HepG2 (cell line): ENCODE data around the gene MRPL43. TPM values are rescaled to one million over a fixed set of nuclear protein-coding genes. Genes with fewer than 3 reads are reported as not detected.

Source experiments
- ATAC-seq: fragments of 200-7000 bp; cut with Tn5 transposase; 3 replicates; pipeline ENCODE4 v1.9.1; 2020; ENCODE audit warnings: mild to moderate bottlenecking, moderate library complexity
- BruUV-seq: library from RNA; stranded (reverse); fragments of 400-500 nt; replicated peaks from 2 replicates; lab custom pipeline; 2021; lab: Mats Ljungman, UMichigan
- CTCF ChIA-PET: fragments of 300-600 bp; formaldehyde crosslinking; extraction: SDS; loops from one replicate; lab custom pipeline; 2021; ENCODE audit warnings: low total read pairs, inconsistent platforms, low intra/inter-chr PET ratio; lab: Yijun Ruan, JAX
- POLR2A ChIA-PET: fragments of 350-600 bp; sonication (Branson Sonifier 250); formaldehyde crosslinking; loops from one replicate; lab custom pipeline; 2020; ENCODE audit warnings: antibody characterized with exemption, inconsistent platforms; lab: Yijun Ruan, JAX
- DNase-seq: peaks from one replicate; pipeline ENCODE4 v3.0.0-alpha.2; 2015; ENCODE audit warnings: low spot score
- FAIRE-seq: peaks from 3 replicates; lab custom pipeline; 2011; peaks lifted over from hg19 to GRCh38; lab: Jason Lieb, UNC
- H2AFZ ChIP-seq: one replicate; pipeline ENCODE4 v1.6.1; 2011; ENCODE audit warnings: low read length, inconsistent platforms
- H3K27ac ChIP-seq: fragments of 300-600 bp; 3 replicates; pipeline ENCODE4 v1.8.0; 2011; ENCODE audit warnings: mixed run types, mild to moderate bottlenecking, mixed read lengths, low read length, inconsistent platforms; ENCODE audit not compliant: insufficient read depth; ENCODE audit errors: extremely low read length
- H3K27me3 ChIP-seq, 2 experiments: fragments of 200-600 bp in 1 of 2; 2 replicates in 1 of 2; 3 replicates in 1 of 2; pipeline versions ENCODE4 v1.6.0 to v1.8.0; 2011; ENCODE audit warnings: low read length in 2 of 2, mild to moderate bottlenecking in 2 of 2, moderate library complexity in 2 of 2, inconsistent platforms in 1 of 2; ENCODE audit not compliant: insufficient read depth in 2 of 2, control insufficient read depth in 1 of 2
- H3K36me3 ChIP-seq, 2 experiments: fragments of 200-600 bp in 1 of 2; replicated peaks in 1 of 2; 2 replicates in 1 of 2; 3 replicates in 1 of 2; pipeline versions ENCODE4 v1.5.1 to v1.8.0; 2011; ENCODE audit warnings: low read length in 2 of 2, inconsistent platforms in 1 of 2; ENCODE audit not compliant: insufficient read depth in 2 of 2, control insufficient read depth in 1 of 2
- H3K4me1 ChIP-seq: 2 replicates; pipeline ENCODE4 v1.5.1; 2012; ENCODE audit warnings: low read length, inconsistent platforms; ENCODE audit not compliant: insufficient read depth
- H3K4me2 ChIP-seq: 2 replicates; pipeline ENCODE4 v1.6.0; 2011; ENCODE audit warnings: low read depth, low read length, inconsistent platforms
- H3K4me3 ChIP-seq, 3 experiments: fragments of 200-600 bp in 1 of 3; sonication (generic), shearing (Covaris generic) in 1 of 3; replicated peaks in 1 of 3; 2 replicates each; pipeline ENCODE4 v1.5.1; 2011 to 2016; ENCODE audit warnings: low read length in 3 of 3, inconsistent platforms in 2 of 3, low read depth in 2 of 3, mild to moderate bottlenecking in 2 of 3, control low read depth in 1 of 3, mixed read lengths in 1 of 3; ENCODE audit not compliant: insufficient read depth in 1 of 3
- H3K79me2 ChIP-seq: one replicate; pipeline ENCODE4 v1.6.1; 2011; ENCODE audit warnings: low read length, inconsistent platforms; ENCODE audit not compliant: insufficient read depth
- H3K9ac ChIP-seq: 2 replicates; pipeline ENCODE4 v1.6.0; 2011; ENCODE audit warnings: mild to moderate bottlenecking, low read depth, low read length, inconsistent platforms; ENCODE audit not compliant: insufficient read depth
- H3K9me3 ChIP-seq: 2 replicates; pipeline ENCODE4 v1.5.1; 2012; ENCODE audit warnings: mild to moderate bottlenecking, low read length
- H4K20me1 ChIP-seq: 2 replicates; pipeline ENCODE4 v1.6.0; 2011; ENCODE audit warnings: inconsistent platforms, mild to moderate bottlenecking, low read length, moderate library complexity; ENCODE audit not compliant: insufficient read depth
- MTF2 ChIP-seq: sonication (generic); formaldehyde crosslinking; IDR thresholded peaks from 2 replicates; pipeline ENCODE4 v1.5.0; 2020; ENCODE audit warnings: missing genetic modification reagents, borderline replicate concordance
- SIN3B ChIP-seq: fragments of 150-350 bp; IDR thresholded peaks from 2 replicates; pipeline ENCODE4 v1.6.1; 2014; ENCODE audit warnings: low read length
- ZFP90 ChIP-seq: sonication (generic); formaldehyde crosslinking; IDR thresholded peaks from 2 replicates; pipeline ENCODE4 v1.8.0; 2022; ENCODE audit warnings: missing genetic modification reagents, mild to moderate bottlenecking, inconsistent platforms, borderline replicate concordance
- ZNF24 ChIP-seq: fragments of 450-650 bp; IDR thresholded peaks from 2 replicates; pipeline ENCODE4 v1.6.1; 2017; ENCODE audit warnings: antibody characterized with exemption, mild to moderate bottlenecking
- ZNF430 ChIP-seq: sonication (generic); formaldehyde crosslinking; IDR thresholded peaks from 2 replicates; pipeline ENCODE4 v1.9.0; 2021; ENCODE audit warnings: mild to moderate bottlenecking, missing genetic modification reagents
- ZNF589 ChIP-seq: sonication (generic); formaldehyde crosslinking; conservative IDR thresholded peaks from 2 replicates; pipeline ENCODE4 v1.8.0; 2022; ENCODE audit warnings: mild to moderate bottlenecking, moderate library complexity, missing genetic modification reagents
- WGBS: methylation state at CpG from one replicate; pipeline ENCODE4 v1.1.6; 2017; ENCODE audit warnings: low lambda C conversion rate; 5-methylcytosine and 5-hydroxymethylcytosine counted together
- in situ Hi-C: cut with HindIII; loops from 2 replicates; pipeline ENCODE4 v1.10.0; 2017; ENCODE audit warnings: low pct_unique_long_range_greater_than_20kb; ENCODE audit not compliant: extremely low pct_ligation_motif_present
- intact Hi-C: fragments of 100-400 bp; cut with micrococcal nuclease; formaldehyde crosslinking; loops from one replicate; pipeline ENCODE4 v1.10.0; 2022; ENCODE audit not compliant: unreplicated experiment
- polyA plus RNA-seq, 8 experiments: library from polyadenylated mRNA; depleted of rRNA in 3 of 8; stranded (reverse) in 7 of 8; unstranded in 1 of 8; fragments of >200 nt; fragmentation: Illumina TruSeq in 4 of 8; extraction: Trizol in 4 of 8; gene quantifications; 2 replicates each; pipeline versions ENCODE4 v1.2.1 to v1.2.3, GENCODE V29; 2011 to 2016; ENCODE audit warnings: low read depth in 4 of 8, missing spikeins in 1 of 8, mixed read lengths in 1 of 8; ENCODE audit not compliant: insufficient read depth in 1 of 8
- total RNA-seq, 5 experiments: library from RNA; depleted of rRNA; stranded (reverse); fragments of >200 nt; fragmentation: Illumina TruSeq; extraction: Trizol; gene quantifications; 2 replicates each; pipeline ENCODE4 v1.2.3, GENCODE V29; 2016; ENCODE audit warnings: low read depth in 1 of 5

The MRPL43 gene
- total and polyA plus RNA-seq, 2 of the 13 experiments (the other 11 are each of a cell fraction or from before 2014, with no cell fraction given) = 71.0 to 73.7 TPM

- Histone ChIP-seq H3K9me3 (no peaks in the 10 kb centered on the region), H2AFZ (no peak overlapping the region), H3K9ac (no peak overlapping the region), H3K27ac (no peak overlapping the region), H3K4me2 (no peak overlapping the region), H4K20me1 (no peaks in the 10 kb centered on the region), H3K4me3 (no peak overlapping the region), H3K4me1 (peaks cover 48% of the 10 kb centered on the region), H3K36me3 (peaks cover 9 to 31% of the 10 kb centered on the region in 2 experiments; a peak in 3 of 5 replicates), H3K79me2 (no peaks in the 10 kb centered on the region), H3K27me3 (no peaks in the 10 kb centered on the region; a peak in 1 of 5 replicates)
- intact Hi-C loops = no loop called here
- 90% methylated on average over 4 of the region's 10 CpGs for WGBS
- in situ Hi-C loops = no loop called here
- no peak for TF ChIP-seq MTF2 (CRISPR knock-in tag)
- DNase-seq (no peak), FAIRE-seq (no peak), ATAC-seq (no peak)
- CTCF ChIA-PET = no interaction called here
- BruUV-seq = no TSS peak
- POLR2A ChIA-PET = no interaction called here
Observed at GRCh38 chr10:101035916-101036702, 48.8 kb upstream of the MRPL43 start.

- peaks cover 9 to 31% of the 10 kb centered on the region in 2 experiments; a peak in 3 of 5 replicates for H3K36me3 ChIP-seq
- in situ Hi-C loops (no loop called here), intact Hi-C loops (no loop called here)
- no peak overlapping the region for H3K4me3 ChIP-seq
- WGBS = 100% methylated on average over 2 of the region's 7 CpGs
- H3K9me3 ChIP-seq = no peaks in the 10 kb centered on the region
- ChIA-PET CTCF (no interaction called here), POLR2A (interaction anchor here (1.2 to 1.5 kb wide), 3 partner anchors 8 to 30 kb away, joined by 3 to 15 read pairs (median 12); partner anchors contain the start of gene KAZALD1)
- no peak for FAIRE-seq
- no peak overlapping the region for H2AFZ ChIP-seq
- TF ChIP-seq ZNF24 = no peak
- TF ChIP-seq SIN3B = no peak
- TF ChIP-seq ZNF589 (CRISPR knock-in tag) = no peak
- no peak for TF ChIP-seq ZNF430
- no peak for TF ChIP-seq ZFP90 (CRISPR knock-in tag)
- no peak for ATAC-seq
- H3K27me3 ChIP-seq = no peaks in the 10 kb centered on the region; a peak in 1 of 5 replicates
- BruUV-seq = no TSS peak
- H3K27ac ChIP-seq = no peak overlapping the region
- DNase-seq = no peak
- H3K4me2 ChIP-seq = no peak overlapping the region
- H4K20me1 ChIP-seq = no peaks in the 10 kb centered on the region
- no peaks in the 10 kb centered on the region for H3K79me2 ChIP-seq
- H3K4me1 ChIP-seq = peaks cover 46% of the 10 kb centered on the region
- no peak overlapping the region for H3K9ac ChIP-seq
Observed at GRCh38 chr10:101035314-101035713, 48.0 kb upstream of the MRPL43 start.
